Right renal cortex interstitium (tissue), 3 donors: ENCODE data around the gene RGS6. TPM values are rescaled to one million over a fixed set of nuclear protein-coding genes. Genes with fewer than 3 reads are reported as not detected.

ENCODE experiments used
- DNase-seq, 3 donors: peaks; one replicate each; pipeline ENCODE4 v3.0.0-alpha.2; 2013; ENCODE audit warnings: low read depth in 3 of 3, low spot score in 2 of 3
- polyA plus RNA-seq, 3 donors: library from polyadenylated mRNA; unstranded; fragments of 120-200 nt; gene quantifications; one replicate each; pipeline ENCODE4 v1.2.1, GENCODE V29; 2013; ENCODE audit not compliant: insufficient read length in 3 of 3

Gene RGS6
- polyA plus RNA-seq, 3 donors, result 0.74 to 1.4 (median 0.80) TPM

- no peak for DNase-seq
These were observed 208.9 kb downstream of the RGS6 start for GRCh38 chr14:72141084-72141483.

DNA sequence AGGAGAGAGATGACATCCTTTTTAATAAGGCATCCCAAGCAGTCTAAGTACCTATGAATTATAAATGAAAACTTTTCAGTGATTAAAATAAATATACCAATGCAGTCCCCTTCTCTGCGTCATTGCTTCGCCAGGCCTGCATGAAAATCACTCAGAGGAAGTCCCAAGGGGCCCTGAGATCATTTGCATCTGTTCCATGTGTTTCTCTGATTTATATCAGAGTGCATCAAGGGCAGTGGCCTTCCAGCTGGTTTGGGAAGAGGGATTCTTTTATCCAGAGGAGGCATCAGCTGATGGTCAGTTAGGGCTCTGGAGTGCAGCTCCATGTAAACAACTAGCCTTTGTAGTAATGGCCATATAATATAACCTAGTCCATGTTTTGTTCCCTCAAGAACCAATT is 210.1 kb downstream of the RGS6 start:
- DNase-seq, result no peak

- no peak for DNase-seq
These were observed 214.0 kb downstream of the RGS6 start for GRCh38 chr14:72146241-72146640.

- no peak for DNase-seq
These were observed 222.6 kb downstream of the RGS6 start for GRCh38 chr14:72154645-72155378.

DNA sequence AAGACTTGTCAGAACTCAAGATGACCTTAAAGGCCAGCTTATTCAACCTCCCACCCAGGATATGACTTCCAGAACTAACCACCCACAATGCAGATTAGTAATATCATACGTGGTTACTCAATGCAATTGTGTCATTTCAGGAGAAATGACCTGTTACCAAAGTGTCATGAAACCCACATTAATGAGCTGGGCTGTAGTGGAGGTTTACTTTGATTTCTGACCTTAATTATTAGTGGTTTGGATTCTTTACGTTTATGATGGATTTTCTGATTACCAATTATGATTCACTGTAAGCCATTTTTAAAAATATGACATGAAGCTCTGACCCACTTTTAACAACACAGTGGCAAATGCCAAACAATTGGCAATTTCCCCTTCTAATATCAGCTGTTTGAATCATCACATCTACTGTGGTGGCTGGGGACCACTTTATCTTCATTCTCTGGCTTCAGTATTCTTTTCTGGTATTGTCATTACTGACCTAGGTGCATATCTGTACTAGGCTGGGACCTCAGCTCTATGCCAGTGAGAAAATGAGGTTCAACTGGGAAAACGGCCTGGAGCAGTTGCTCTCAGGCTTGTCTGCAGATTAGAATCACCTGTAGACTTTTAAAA is 223.3 kb downstream of the RGS6 start:
- DNase-seq, result no peak

DNA sequence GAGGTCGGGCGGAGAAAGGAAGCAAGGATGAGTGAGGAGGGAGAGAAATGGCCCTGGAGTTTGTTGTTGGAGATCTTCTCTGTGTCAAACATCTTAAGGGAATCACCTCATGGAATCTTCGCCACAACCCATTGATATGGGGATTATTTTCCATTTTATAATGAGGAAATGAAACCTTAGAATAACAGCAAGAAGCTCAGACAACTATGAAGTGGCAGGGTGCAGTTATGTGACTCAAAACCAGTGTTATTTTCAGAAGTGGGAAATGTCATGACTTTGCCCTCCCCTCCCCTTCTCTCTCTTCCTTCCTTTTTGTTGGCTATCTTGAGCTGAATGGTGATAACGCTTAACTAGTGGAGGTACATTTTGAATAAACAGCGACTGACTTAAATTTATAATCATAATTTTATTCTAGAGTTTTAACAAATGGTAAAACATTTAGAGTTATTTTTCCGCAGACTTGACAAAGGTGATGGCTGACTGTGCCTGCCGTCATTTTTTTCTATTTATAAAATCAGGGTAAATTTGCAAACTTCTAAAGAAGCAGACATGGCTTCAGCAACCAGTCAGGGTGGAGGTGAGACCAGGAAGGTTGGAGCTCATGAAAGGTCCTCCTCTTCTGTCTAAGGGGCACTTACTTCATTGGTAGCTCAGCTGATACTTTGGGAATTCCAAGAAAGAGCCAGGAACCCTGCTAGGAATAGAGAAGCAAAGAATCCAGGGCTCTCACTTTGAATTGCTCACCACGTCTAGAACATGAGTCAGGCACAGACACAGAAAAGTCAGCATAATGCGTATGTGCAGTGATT is 232.4 kb downstream of the RGS6 start:
- DNase-seq, result no peak

DNA sequence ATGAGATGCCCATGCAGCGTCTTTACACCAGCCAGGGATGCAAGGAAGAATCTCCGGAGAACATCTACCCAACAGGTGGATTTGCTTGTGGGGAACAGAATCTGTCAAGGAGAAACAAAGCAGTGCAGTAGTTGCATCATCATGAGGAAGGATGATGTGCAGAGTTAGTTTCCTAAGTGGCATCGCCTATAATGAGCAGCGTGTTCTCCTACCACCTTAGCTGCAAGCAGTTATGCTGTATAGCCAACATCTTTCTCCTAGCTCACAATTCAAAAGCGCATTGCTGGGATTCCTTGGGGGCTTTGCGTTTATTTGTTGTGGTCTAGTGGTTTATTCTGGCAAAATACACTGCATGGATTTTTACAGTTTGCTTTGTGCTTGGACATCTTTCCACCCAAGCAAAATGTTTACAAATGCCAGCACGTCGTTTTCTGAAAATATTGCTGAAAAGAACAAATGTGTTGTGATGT is 233.0 kb downstream of the RGS6 start:
- no peak for DNase-seq

DNA sequence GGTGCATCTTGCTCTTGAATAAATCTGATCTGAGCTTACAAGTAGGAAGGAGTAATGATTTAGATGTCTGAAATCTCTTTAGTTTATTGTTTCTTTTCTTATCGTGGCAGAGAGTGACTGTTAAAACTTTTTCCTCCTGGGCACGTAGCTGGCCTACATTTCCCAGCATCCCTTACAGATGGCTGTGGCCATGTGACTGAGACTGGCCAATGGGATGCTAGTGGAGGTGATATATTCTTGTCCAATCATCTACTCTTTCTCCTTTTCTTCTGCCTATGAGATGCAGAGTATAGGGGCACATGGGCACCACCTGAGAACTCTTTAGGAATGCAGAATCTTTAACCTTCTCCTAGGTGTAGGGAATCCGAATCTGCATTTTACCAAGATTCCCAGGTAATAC is 237.3 kb downstream of the RGS6 start:
- DNase-seq, result no peak

DNA sequence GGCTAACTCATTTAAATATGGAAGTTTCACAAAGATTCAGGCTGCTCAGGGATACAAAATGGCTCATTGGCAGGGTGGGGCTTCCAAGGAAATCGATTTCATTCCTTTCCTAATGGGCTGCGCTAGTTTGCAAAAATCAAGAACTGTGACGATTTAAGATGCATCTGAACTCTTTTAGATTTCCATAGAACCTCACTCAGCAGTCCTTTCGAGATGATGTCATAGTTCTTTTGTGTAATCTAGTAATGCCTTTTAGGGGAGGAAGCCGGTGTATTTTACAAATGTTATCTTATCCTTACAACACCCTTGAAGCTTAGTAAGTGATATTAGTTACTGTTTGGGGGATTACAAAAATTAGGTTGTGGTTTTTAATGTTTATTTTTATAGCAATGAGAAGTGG is 239.8 kb downstream of the RGS6 start:
- no peak for DNase-seq

GRCh38 chr14:72172597-72172996 is 240.4 kb downstream of the RGS6 start:
- no peak for DNase-seq

DNA sequence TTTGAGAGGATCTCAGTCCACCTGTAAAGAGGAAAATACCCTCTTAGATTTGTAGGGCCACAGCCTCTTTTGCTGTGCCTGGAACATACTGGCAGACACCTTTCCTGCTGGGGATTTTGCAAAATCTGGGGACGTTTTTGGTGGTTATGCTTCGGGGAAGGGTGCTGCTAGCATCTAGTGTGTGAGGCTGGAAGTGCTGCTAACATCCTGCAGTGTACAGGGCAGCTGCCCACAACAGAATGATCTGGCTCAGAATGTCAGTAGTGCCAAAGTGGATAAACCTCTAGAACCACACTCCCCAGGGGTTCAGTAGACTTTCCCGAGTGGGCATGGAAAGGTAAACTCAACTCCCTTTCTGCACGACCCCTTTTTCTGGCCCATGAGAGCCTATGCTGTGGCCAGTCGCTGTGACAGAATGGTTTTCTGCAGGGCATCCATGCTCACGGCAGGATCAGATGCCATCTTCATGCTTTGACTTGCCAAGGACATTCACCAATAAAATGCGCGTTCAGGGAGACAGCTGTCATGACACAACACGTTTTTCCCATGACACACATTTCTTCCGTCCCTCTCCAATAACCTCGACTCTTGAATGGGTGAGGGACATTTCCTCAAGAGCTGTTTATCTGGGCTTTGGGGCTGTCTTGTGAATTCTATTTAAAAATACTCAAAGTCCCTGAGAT is 240.9 kb downstream of the RGS6 start:
- no peak for DNase-seq

DNA sequence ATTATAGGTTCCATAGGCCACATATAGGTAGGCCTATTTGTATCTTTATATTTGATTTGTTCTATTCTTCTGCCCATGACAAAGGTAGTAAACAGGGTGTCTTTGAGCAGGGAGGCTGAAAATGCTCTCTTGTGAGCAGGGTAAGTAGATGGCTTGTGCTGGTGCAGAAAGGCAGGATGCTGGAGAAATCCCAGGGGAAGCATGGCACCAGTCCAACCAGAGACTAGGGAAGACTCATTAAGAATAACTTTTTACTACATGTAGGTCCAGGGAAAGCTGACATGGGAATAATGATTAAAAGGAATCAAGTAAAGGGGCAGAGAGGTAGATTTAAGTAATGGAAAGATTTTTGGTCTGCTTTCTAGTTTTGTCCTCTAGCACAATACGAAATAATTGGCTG is 245.0 kb downstream of the RGS6 start:
- DNase-seq, result no peak

DNA sequence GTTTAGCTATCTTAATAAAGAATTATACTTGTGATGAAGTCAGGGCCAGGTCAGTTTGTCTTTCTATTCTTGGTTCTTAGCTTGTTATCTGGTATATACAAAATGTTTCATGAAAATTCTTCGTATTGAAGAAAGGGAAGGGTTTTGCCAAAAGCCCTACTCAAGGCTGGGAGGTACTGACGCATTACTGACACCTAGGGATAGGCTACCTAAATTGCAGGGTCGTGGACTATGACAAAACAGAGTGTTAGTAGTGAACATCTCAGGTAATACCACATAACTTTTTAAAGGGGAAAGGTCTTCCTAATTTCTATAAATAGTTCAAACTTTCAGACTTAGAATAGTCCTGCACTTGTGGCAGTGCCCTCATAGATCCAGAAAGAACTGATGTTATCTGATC is 246.3 kb downstream of the RGS6 start:
- no peak for DNase-seq

GRCh38 chr14:72182708-72183432 is 250.6 kb downstream of the RGS6 start:
- no peak for DNase-seq

DNA sequence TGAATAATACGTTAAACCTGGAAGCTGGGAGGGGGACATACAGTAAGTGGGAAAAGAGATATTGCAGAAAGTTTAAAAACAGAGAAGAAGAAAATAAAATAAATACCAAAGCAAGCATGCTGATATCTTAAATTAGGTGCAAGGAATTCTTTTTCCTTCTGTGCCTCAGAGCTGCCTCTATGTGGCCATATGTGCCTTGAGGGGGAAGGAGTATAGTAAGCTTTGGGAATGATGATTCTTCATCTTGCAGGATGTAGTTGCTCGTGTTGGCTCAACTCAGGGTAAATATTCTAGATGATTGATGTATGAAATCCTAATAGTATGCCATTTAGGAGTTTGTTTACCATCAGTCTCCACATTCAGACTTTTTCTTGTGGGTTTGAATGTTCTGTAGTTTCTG is 251.4 kb downstream of the RGS6 start:
- no peak for DNase-seq

DNA sequence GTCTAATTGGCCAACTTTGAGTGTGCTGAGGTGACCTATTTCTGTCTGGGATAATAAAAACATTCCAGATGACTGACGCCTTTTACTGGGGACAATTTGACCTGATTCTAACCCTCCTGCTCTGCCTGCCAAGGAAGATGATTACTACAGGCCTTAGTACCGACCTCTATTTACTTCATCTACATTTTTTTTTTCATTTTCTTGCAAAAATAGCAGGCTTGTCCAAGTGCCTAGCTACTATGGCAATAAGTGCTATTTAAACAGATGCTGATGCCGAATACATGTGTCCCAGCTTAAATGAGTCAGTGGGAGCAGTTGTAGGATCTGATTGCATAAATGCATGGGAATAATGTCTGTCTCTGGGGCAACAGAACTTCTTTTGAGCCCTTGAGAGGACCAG is 254.3 kb downstream of the RGS6 start:
- DNase-seq, result peak in 1 of 3 donors; percentile 4

- DNase-seq, result no peak
These were observed 264.2 kb downstream of the RGS6 start for GRCh38 chr14:72196237-72197015.

GRCh38 chr14:72201645-72202044 is 269.4 kb downstream of the RGS6 start:
- DNase-seq, result no peak

DNA sequence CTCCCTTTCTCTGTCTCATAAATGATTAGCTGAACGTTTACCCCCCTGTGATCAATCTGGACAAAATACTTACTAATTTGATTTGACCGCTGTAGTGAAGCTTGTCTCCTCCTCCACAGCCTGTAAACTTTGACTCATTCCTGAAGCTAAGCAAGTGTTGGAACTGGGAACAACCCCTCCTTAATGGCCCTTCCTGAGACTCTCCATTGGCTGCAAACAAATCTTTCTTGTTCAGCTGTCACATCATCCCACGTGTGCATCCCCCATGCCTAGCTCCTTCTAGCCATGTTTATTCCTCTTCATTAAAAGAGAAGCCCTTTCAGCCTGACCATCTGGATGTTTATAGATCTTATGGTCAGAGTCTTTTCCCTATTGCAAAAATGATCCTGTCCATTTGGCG is 281.2 kb downstream of the RGS6 start:
- peak in 1 of 3 donors; percentile 21 for DNase-seq

DNA sequence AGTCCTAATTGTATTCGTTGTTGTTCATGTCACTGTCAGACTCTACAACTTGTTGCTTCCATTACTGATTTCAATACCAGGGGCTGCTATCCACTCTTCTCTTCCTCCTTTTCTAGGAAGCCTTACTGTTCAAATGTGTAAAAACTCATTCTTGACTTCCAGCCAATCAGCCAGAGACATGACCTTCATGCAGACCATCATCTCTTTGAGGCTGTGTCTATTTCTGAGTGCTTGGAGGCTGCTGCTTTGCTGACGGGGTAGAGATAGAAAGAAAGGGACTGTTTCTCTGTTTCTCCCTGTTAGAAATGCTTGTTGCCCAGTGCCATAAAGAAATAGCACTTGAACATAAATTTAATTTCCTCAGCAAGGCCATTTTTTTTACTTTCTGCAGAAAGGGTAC is 282.9 kb downstream of the RGS6 start:
- no peak for DNase-seq
